ENCODE data around the gene PLCL2. TPM values are rescaled to one million over a fixed set of nuclear protein-coding genes. Genes with fewer than 3 reads are reported as not detected.
A peak's percentile ranks its signal among the peaks of the same experiment; 100 is the strongest.

PLCL2 gene
- total RNA-seq, 1 donor from 2014 or later, result 1.6 TPM

DNA sequence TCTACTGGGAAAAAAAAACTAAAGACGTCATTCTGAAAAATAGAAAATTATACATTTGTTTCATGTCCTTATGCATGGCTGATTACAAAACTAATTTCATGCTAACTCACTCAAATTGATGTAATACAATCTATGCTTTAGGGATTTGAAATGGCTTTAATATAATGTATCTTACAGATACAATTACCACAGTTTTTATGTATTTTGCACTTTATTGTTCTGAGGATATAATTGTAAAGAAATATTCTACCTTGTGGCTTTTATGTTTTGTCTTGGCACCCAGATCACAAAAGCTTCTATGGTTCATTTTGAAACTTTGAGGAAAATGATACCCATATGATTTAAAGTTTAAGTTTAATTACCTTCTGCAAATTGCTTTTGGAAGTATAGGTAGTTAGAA is 122.5 kb downstream of the PLCL2 start:
- TF ChIP-seq, protein P1, sequence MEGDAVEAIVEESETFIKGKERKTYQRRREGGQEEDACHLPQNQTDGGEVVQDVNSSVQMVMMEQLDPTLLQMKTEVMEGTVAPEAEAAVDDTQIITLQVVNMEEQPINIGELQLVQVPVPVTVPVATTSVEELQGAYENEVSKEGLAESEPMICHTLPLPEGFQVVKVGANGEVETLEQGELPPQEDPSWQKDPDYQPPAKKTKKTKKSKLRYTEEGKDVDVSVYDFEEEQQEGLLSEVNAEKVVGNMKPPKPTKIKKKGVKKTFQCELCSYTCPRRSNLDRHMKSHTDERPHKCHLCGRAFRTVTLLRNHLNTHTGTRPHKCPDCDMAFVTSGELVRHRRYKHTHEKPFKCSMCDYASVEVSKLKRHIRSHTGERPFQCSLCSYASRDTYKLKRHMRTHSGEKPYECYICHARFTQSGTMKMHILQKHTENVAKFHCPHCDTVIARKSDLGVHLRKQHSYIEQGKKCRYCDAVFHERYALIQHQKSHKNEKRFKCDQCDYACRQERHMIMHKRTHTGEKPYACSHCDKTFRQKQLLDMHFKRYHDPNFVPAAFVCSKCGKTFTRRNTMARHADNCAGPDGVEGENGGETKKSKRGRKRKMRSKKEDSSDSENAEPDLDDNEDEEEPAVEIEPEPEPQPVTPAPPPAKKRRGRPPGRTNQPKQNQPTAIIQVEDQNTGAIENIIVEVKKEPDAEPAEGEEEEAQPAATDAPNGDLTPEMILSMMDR (IDR thresholded peaks at IDR 0.05; ENCODE audit: insufficient read depth, low read length, severe bottlenecking), result no peak
- FAIRE-seq (no peak), DNase-seq (ENCODE audit: low read depth) (no peak)
- Histone ChIP-seq H3K4me3 (ENCODE audit: low read depth, low read length) (no peak overlapping the region), H3K27me3 (ENCODE audit: control insufficient read depth, insufficient read depth, low read length) (no peaks in the 10 kb centered on the region), H3K36me3 (ENCODE audit: control insufficient read depth, insufficient read depth, low read length) (no peaks in the 10 kb centered on the region)

DNA sequence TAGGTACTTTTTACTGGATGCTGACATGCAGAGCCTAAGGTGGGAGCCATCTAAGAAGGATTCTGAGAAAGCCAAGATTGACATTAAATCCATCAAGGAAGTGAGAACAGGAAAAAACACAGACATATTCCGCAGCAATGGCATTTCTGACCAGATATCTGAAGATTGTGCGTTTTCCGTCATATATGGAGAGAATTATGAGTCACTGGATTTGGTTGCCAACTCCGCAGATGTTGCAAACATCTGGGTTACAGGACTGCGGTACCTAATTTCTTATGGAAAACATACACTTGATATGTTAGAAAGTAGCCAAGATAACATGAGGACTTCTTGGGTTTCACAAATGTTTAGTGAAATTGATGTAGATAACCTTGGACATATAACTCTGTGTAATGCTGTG is 125.1 kb downstream of the PLCL2 start:
- no peak for FAIRE-seq
- Histone ChIP-seq H3K36me3 (ENCODE audit: control insufficient read depth, insufficient read depth, low read length) (no peaks in the 10 kb centered on the region), H3K27me3 (ENCODE audit: control insufficient read depth, insufficient read depth, low read length) (no peaks in the 10 kb centered on the region), H3K4me3 (ENCODE audit: low read depth, low read length) (no peak overlapping the region)
- DNase-seq (ENCODE audit: low read depth), result no peak
- TF ChIP-seq, protein P1 (IDR thresholded peaks at IDR 0.05; ENCODE audit: insufficient read depth, low read length, severe bottlenecking), result no peak

DNA sequence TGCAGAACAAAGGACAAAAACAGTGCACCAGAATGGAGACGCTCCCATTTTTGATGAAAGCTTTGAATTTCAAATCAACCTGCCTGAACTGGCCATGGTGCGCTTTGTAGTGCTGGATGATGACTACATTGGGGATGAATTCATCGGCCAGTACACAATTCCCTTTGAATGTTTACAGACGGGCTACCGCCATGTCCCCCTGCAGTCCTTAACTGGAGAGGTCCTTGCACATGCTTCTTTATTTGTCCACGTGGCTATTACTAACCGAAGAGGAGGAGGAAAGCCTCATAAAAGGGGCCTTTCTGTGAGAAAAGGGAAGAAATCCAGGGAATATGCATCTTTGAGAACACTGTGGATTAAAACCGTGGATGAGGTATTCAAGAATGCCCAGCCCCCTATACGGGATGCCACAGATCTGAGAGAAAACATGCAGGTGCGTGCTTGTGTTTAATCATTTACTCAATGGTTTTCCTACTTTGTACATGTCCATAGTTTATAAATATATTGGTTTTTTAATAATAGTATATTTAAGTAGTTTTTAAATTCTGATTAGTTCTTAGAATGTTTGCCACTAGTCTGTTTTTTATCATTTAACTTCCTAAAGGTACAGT is 127.1 kb downstream of the PLCL2 start:
- no peaks in the 10 kb centered on the region for H3K36me3 ChIP-seq (ENCODE audit: control insufficient read depth, insufficient read depth, low read length)
- TF ChIP-seq, protein P1 (IDR thresholded peaks at IDR 0.05; ENCODE audit: insufficient read depth, low read length, severe bottlenecking), result no peak
- H3K27me3 ChIP-seq (ENCODE audit: control insufficient read depth, insufficient read depth, low read length), result no peaks in the 10 kb centered on the region
- peak; percentile 21 for DNase-seq (ENCODE audit: low read depth)
- no peak for FAIRE-seq
- no peak overlapping the region for H3K4me3 ChIP-seq (ENCODE audit: low read depth, low read length)

DNA sequence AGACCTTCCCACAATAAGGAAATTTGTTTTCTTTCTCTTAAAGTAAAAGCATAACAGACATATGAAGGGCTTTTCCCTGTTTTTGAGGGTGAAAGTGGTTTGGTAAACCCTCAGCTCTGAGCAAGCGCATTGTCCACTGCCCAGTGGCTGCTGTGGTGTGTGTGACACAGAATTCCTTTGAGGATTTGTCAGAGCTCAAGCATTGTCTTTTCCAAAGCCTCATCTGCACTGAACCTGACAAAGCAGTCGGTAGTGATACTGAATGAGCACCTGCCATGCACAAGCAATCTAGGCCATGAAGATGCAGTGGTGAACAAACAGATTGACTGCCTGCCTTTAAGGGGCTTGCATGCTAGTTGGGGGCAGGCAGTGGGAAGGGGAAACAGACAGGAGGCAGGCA is 128.3 kb downstream of the PLCL2 start:
- FAIRE-seq (no peak), DNase-seq (ENCODE audit: low read depth) (no peak)
- Histone ChIP-seq H3K36me3 (ENCODE audit: control insufficient read depth, insufficient read depth, low read length) (no peaks in the 10 kb centered on the region), H3K4me3 (ENCODE audit: low read depth, low read length) (no peak overlapping the region), H3K27me3 (ENCODE audit: control insufficient read depth, insufficient read depth, low read length) (no peaks in the 10 kb centered on the region)
- TF ChIP-seq, protein P1 (IDR thresholded peaks at IDR 0.05; ENCODE audit: insufficient read depth, low read length, severe bottlenecking), result no peak

DNA sequence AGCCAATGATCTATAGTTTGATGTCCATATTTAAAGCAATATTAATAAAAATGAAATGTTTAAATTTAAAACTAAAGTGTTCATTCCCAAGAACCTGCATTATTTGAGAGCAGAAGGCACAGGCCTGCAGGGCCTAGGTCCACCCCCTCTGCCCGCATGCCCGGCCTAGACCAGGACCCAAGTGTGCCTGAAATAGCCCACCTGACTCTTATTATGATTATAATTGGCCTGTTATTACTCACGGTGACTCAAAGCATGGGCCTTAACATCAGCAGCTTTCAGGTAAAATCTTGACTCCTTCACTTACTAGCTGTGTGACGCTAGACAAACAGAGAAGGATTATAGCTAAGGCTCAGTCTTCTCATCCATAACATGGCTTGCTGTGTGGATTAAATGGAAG is 128.8 kb downstream of the PLCL2 start:
- Histone ChIP-seq H3K27me3 (ENCODE audit: control insufficient read depth, insufficient read depth, low read length) (no peaks in the 10 kb centered on the region), H3K4me3 (ENCODE audit: low read depth, low read length) (no peak overlapping the region)

More for the DNA sequence above, 128.8 kb downstream of the PLCL2 start:
- FAIRE-seq, result no peak
- TF ChIP-seq, protein P1 (IDR thresholded peaks at IDR 0.05; ENCODE audit: insufficient read depth, low read length, severe bottlenecking), result no peak
- H3K36me3 ChIP-seq (ENCODE audit: control insufficient read depth, insufficient read depth, low read length), result no peaks in the 10 kb centered on the region
- DNase-seq (ENCODE audit: low read depth), result no peak

Measured in bronchial epithelial cell (primary cell).